Astrocyte (in vitro differentiated cells and primary cell): ENCODE results near the gene COQ9. TPM values are rescaled to one million over a fixed set of nuclear protein-coding genes. Genes with fewer than 3 reads are reported as not detected.

Experiments used
- DNase-seq: peaks from one replicate; pipeline ENCODE4 v3.0.0-alpha.2; 2010; ENCODE audit warnings: low read depth
- FAIRE-seq: peaks from 2 replicates; lab custom pipeline; 2011; peaks lifted over from hg19 to GRCh38; lab: Jason Lieb, UNC
- H2AFZ ChIP-seq: 2 replicates; pipeline ENCODE4 v1.6.0; 2012; ENCODE audit warnings: low read depth, low read length, inconsistent platforms
- H3K27ac ChIP-seq: 2 replicates; pipeline ENCODE4 v1.5.1; 2011; ENCODE audit warnings: low read depth, low read length, inconsistent platforms
- H3K27me3 ChIP-seq: 2 replicates; pipeline ENCODE4 v1.6.0; 2011; ENCODE audit warnings: low read length, inconsistent platforms; ENCODE audit not compliant: insufficient read depth
- H3K36me3 ChIP-seq: 2 replicates; pipeline ENCODE4 v1.5.1; 2011; ENCODE audit warnings: low read length, inconsistent platforms; ENCODE audit not compliant: insufficient read depth
- H3K4me1 ChIP-seq: 2 replicates; pipeline ENCODE4 v1.5.1; 2011; ENCODE audit warnings: low read length, inconsistent platforms; ENCODE audit not compliant: insufficient read depth
- H3K4me2 ChIP-seq: 2 replicates; pipeline ENCODE4 v1.6.0; 2012; ENCODE audit warnings: low read length, inconsistent platforms
- H3K4me3 ChIP-seq: 2 replicates; pipeline ENCODE4 v1.5.1; 2011; ENCODE audit warnings: low read depth, mild to moderate bottlenecking, low read length, inconsistent platforms; ENCODE audit not compliant: insufficient read depth
- H3K79me2 ChIP-seq: 2 replicates; pipeline ENCODE4 v1.6.0; 2012; ENCODE audit warnings: mild to moderate bottlenecking, low read length, inconsistent platforms; ENCODE audit not compliant: insufficient read depth
- H3K9ac ChIP-seq: 2 replicates; pipeline ENCODE4 v1.6.0; 2012; ENCODE audit warnings: mild to moderate bottlenecking, low read length, inconsistent platforms
- H3K9me3 ChIP-seq: 2 replicates; pipeline ENCODE4 v1.5.1; 2012; ENCODE audit warnings: low read depth, mild to moderate bottlenecking, low read length, inconsistent platforms; ENCODE audit not compliant: insufficient read depth
- H4K20me1 ChIP-seq: 2 replicates; pipeline ENCODE4 v1.6.0; 2012; ENCODE audit warnings: low read length, inconsistent platforms; ENCODE audit not compliant: insufficient read depth
- H3K27ac Mint-ChIP-seq: one replicate; pipeline ENCODE4 v1.8.0; 2021; ENCODE audit warnings: mild to moderate bottlenecking, mixed read lengths; ENCODE audit not compliant: unreplicated experiment
- H3K27me3 Mint-ChIP-seq: one replicate; pipeline ENCODE4 v1.8.0; 2021; ENCODE audit warnings: low read depth, mixed read lengths; ENCODE audit not compliant: unreplicated experiment
- H3K36me3 Mint-ChIP-seq: one replicate; pipeline ENCODE4 v1.8.0; 2021; ENCODE audit warnings: low read depth, mixed read lengths; ENCODE audit not compliant: unreplicated experiment
- H3K4me1 Mint-ChIP-seq: one replicate; pipeline ENCODE4 v1.8.0; 2021; ENCODE audit warnings: low read depth, mixed read lengths; ENCODE audit not compliant: unreplicated experiment
- H3K4me3 Mint-ChIP-seq: one replicate; pipeline ENCODE4 v1.8.0; 2021; ENCODE audit warnings: mild to moderate bottlenecking, moderate library complexity, mixed read lengths; ENCODE audit not compliant: unreplicated experiment
- H3K9me3 Mint-ChIP-seq: one replicate; pipeline ENCODE4 v1.8.0; 2021; ENCODE audit warnings: mild to moderate bottlenecking, mixed read lengths; ENCODE audit not compliant: unreplicated experiment
- EZH2 ChIP-seq: IDR thresholded peaks from 2 replicates; pipeline ENCODE4 v1.6.1; 2012; ENCODE audit warnings: mild to moderate bottlenecking, low read length, inconsistent platforms; ENCODE audit not compliant: insufficient read depth
- total RNA-seq: library from RNA; stranded (reverse); gene quantifications from 2 replicates; pipeline ENCODE4 v1.2.1, GENCODE V29; 2021
- TF ChIP-seq, protein P1 (sequence below): IDR thresholded peaks from 2 replicates; pipeline ENCODE4 v1.5.1; 2011; ENCODE audit warnings: low read depth, mild to moderate bottlenecking, inconsistent platforms, low read length, moderate library complexity; ENCODE audit not compliant: insufficient read depth

COQ9 gene
- total RNA-seq, 1 donor from 2014 or later, result 29.1 TPM

DNA sequence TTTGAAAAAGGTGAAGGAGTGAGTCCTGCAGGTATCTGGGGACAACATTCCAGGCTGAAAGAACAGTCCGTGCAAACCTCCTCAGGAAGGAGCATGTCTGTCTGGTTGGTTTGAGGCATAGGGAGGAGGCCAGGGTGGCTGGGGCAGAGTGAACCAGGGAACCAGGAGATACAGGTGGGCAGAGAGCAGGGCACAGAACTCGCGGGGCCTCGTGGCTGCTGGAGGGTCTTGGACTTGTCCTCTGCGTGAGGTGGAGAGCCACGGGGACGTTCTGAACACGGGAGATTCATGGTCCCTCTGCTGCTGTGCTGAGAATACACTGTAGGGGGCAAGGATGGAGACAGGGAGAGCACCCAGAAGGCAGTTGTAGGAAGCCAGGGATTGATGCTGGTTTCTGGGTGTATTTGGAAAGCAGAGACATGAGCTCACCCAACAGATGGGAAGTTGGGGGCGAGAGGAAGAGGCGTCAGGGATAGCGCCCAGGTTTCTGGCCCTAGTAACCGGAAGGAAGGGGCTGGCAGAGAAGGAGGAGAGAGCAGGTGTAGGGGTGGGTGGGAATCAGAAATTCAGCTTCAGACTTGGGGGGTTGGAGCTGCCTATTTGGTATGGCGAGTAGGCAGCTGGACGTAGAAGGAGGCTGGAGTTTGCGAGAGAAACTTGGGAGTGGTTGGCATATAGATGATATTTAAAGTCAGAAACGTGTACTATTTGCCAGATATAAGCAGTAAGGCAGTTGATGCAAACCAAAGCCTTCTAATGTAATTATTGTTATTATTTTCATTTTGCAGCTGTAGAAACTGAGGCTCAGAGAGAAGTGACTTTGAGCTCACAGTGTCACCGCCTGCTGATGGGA, 43.1 kb upstream of the COQ9 start, which contains the start of gene CCL17:
Gene CCL17 (plus strand): TSS at position 803 of the 853 bp plus-strand sequence. CDS start 9,166 bp downstream, outside the sequence.
- FAIRE-seq (no peak), DNase-seq (no peak)
- no peak within 1 kb of the TSS for H3K27ac ChIP-seq
- no peaks in the 10 kb centered on the region for H3K79me2 ChIP-seq
- H3K9me3 ChIP-seq, result no peaks in the 10 kb centered on the region
- H3K4me1 Mint-ChIP-seq, result peaks cover 1% of the 10 kb centered on the region
- no peak within 1 kb of the TSS for H3K4me3 ChIP-seq
- no peaks in the 10 kb centered on the region for H3K9me3 Mint-ChIP-seq
- H4K20me1 ChIP-seq, result no peaks in the 10 kb centered on the region
- H3K4me1 ChIP-seq, result no peaks in the 10 kb centered on the region
- H3K9ac ChIP-seq, result no peak within 1 kb of the TSS
- H3K27me3 Mint-ChIP-seq, result peaks cover 20% of the 10 kb centered on the region
- TF ChIP-seq, protein P1, sequence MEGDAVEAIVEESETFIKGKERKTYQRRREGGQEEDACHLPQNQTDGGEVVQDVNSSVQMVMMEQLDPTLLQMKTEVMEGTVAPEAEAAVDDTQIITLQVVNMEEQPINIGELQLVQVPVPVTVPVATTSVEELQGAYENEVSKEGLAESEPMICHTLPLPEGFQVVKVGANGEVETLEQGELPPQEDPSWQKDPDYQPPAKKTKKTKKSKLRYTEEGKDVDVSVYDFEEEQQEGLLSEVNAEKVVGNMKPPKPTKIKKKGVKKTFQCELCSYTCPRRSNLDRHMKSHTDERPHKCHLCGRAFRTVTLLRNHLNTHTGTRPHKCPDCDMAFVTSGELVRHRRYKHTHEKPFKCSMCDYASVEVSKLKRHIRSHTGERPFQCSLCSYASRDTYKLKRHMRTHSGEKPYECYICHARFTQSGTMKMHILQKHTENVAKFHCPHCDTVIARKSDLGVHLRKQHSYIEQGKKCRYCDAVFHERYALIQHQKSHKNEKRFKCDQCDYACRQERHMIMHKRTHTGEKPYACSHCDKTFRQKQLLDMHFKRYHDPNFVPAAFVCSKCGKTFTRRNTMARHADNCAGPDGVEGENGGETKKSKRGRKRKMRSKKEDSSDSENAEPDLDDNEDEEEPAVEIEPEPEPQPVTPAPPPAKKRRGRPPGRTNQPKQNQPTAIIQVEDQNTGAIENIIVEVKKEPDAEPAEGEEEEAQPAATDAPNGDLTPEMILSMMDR, result no peak
- no peak for TF ChIP-seq EZH2
- H2AFZ ChIP-seq, result no peak within 1 kb of the TSS
- no peaks in the 10 kb centered on the region for H3K36me3 ChIP-seq
- peaks cover under 1% of the 10 kb centered on the region for H3K36me3 Mint-ChIP-seq
- no peak within 1 kb of the TSS for H3K27ac Mint-ChIP-seq
- H3K4me3 Mint-ChIP-seq, result no peak within 1 kb of the TSS
- H3K27me3 ChIP-seq, result peaks cover 2% of the 10 kb centered on the region
- no peak within 1 kb of the TSS for H3K4me2 ChIP-seq

DNA sequence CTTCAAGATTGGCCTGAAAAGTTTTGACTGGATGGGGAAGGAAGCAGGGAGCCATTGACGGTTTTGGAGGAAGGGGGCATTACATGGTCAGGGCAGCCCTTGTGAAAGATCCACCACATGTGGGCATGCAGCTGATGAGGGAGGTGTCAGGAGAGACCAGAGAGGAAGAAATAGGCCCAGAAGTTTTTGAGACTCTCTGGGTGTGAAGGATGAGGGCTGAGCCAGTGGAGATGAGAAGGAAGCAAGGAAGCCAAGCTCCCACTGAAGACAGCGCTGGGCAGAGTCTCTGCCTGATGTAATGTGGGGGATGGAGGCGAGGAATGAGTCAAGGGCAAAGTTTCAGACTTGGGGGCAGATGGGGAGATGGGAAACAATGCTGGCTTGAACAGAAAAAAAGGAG, 42.2 kb upstream of the COQ9 start:
- no peak overlapping the region for H3K4me2 ChIP-seq
- H3K79me2 ChIP-seq, result no peaks in the 10 kb centered on the region
- Mint-ChIP-seq H3K36me3 (no peaks in the 10 kb centered on the region), H3K9me3 (no peaks in the 10 kb centered on the region), H3K27me3 (peaks cover 19% of the 10 kb centered on the region), H3K4me3 (no peak overlapping the region), H3K27ac (no peak overlapping the region), H3K4me1 (peaks cover 1% of the 10 kb centered on the region)
- H3K9me3 ChIP-seq, result no peaks in the 10 kb centered on the region
- DNase-seq (no peak), FAIRE-seq (no peak)
- TF ChIP-seq, protein P1, result no peak
- no peak for TF ChIP-seq EZH2
- no peaks in the 10 kb centered on the region for H3K36me3 ChIP-seq
- no peaks in the 10 kb centered on the region for H3K4me1 ChIP-seq
- H3K27me3 ChIP-seq, result peaks cover 3% of the 10 kb centered on the region
- no peak overlapping the region for H2AFZ ChIP-seq
- no peaks in the 10 kb centered on the region for H4K20me1 ChIP-seq
- no peak overlapping the region for H3K9ac ChIP-seq
- H3K27ac ChIP-seq, result no peak overlapping the region
- no peak overlapping the region for H3K4me3 ChIP-seq

DNA sequence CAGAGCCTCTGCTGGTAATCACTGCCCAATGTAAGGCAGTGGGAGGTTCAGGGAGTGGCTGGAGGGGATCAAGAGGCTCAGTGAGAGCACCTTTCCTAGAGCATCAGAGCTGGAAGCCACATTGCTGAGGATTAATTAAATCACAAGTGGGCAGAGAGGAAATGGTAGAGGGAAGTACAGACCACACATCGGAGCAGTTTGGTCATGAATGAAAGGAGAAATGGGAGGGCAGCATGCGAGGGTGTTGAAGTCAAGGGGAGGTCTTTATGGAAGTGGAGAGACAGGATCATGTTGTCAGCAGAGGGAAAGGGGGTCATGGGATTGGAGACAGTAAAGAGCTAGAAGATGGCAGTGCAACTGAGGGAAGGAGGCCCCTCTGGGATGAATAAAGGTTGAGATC, 40.4 kb upstream of the COQ9 start:
- Mint-ChIP-seq H3K36me3 (no peaks in the 10 kb centered on the region), H3K27me3 (peaks cover 27% of the 10 kb centered on the region), H3K4me3 (no peak overlapping the region), H3K9me3 (no peaks in the 10 kb centered on the region), H3K27ac (no peak overlapping the region), H3K4me1 (peaks cover 1% of the 10 kb centered on the region)
- Histone ChIP-seq H3K9me3 (no peaks in the 10 kb centered on the region), H3K79me2 (no peaks in the 10 kb centered on the region), H4K20me1 (no peaks in the 10 kb centered on the region), H3K4me1 (no peaks in the 10 kb centered on the region), H2AFZ (no peak overlapping the region), H3K4me3 (no peak overlapping the region), H3K9ac (no peak overlapping the region), H3K27ac (no peak overlapping the region), H3K36me3 (no peaks in the 10 kb centered on the region), H3K4me2 (no peak overlapping the region), H3K27me3 (peaks cover 3% of the 10 kb centered on the region)
- FAIRE-seq (no peak), DNase-seq (no peak)
- TF ChIP-seq, protein P1, result no peak
- no peak for TF ChIP-seq EZH2
